DND-41 (cell line): ENCODE results near the gene CMTM3.

Experiments used
- ATAC-seq: fragments of 200-7000 bp; cut with Tn5 transposase; 3 replicates; pipeline ENCODE4 v1.9.1; 2021; ENCODE audit warnings: low read depth; ENCODE audit not compliant: insufficient read depth
- DNase-seq: peaks from one replicate; pipeline ENCODE4 v3.0.0-alpha.2; 2020
- H2AFZ ChIP-seq: 2 replicates; pipeline ENCODE4 v1.6.0; 2012; ENCODE audit warnings: low read depth, low read length
- H3K27ac ChIP-seq: 2 replicates; pipeline ENCODE4 v1.5.1; 2012; ENCODE audit warnings: low read length, inconsistent platforms
- H3K27me3 ChIP-seq: fragments of 200-600 bp; sonication (generic); 2 replicates; pipeline ENCODE4 v1.6.0; 2012; ENCODE audit warnings: low read length, mild to moderate bottlenecking, inconsistent platforms; ENCODE audit not compliant: insufficient read depth, poor library complexity
- H3K36me3 ChIP-seq: 2 replicates; pipeline ENCODE4 v1.5.1; 2012; ENCODE audit warnings: low read length, inconsistent platforms; ENCODE audit not compliant: insufficient read depth
- H3K4me1 ChIP-seq: 2 replicates; pipeline ENCODE4 v1.5.1; 2012; ENCODE audit warnings: mild to moderate bottlenecking, low read length; ENCODE audit not compliant: insufficient read depth
- H3K4me2 ChIP-seq: 2 replicates; pipeline ENCODE4 v1.6.0; 2012; ENCODE audit warnings: mild to moderate bottlenecking, moderate library complexity, low read length, inconsistent platforms; ENCODE audit not compliant: insufficient read depth
- H3K4me3 ChIP-seq, 2 experiments: fragments of 200-600 bp in 1 of 2; shearing (Covaris generic) in 1 of 2; 2 replicates each; pipeline ENCODE4 v1.5.1; 2012 to 2016; ENCODE audit warnings: inconsistent platforms in 2 of 2, low read length in 2 of 2, mild to moderate bottlenecking in 2 of 2, low read depth in 1 of 2, moderate library complexity in 1 of 2
- H3K79me2 ChIP-seq: 2 replicates; pipeline ENCODE4 v1.6.0; 2012; ENCODE audit warnings: low read length, inconsistent platforms; ENCODE audit not compliant: insufficient read depth
- H3K9ac ChIP-seq: 2 replicates; pipeline ENCODE4 v1.6.0; 2012; ENCODE audit warnings: low read depth, mild to moderate bottlenecking, inconsistent platforms, low read length, moderate library complexity
- H3K9me3 ChIP-seq: 2 replicates; pipeline ENCODE4 v1.5.1; 2012; ENCODE audit warnings: low read length, moderate library complexity, mild to moderate bottlenecking, inconsistent platforms; ENCODE audit not compliant: insufficient read depth, severe bottlenecking
- H4K20me1 ChIP-seq: 2 replicates; pipeline ENCODE4 v1.6.0; 2012; ENCODE audit warnings: low read length; ENCODE audit not compliant: insufficient read depth
- CTCF ChIP-seq: IDR thresholded peaks from 2 replicates; pipeline ENCODE4 v1.5.1; 2012; ENCODE audit warnings: borderline replicate concordance, low read length, moderate library complexity, mild to moderate bottlenecking; ENCODE audit not compliant: poor library complexity, severe bottlenecking; ENCODE audit errors: extremely low read depth
- EZH2 ChIP-seq: IDR thresholded peaks from 3 replicates; pipeline ENCODE4 v1.6.1; 2012; ENCODE audit warnings: borderline replicate concordance, low read depth, mild to moderate bottlenecking, moderate library complexity, low read length, inconsistent platforms; ENCODE audit not compliant: severe bottlenecking

CMTM3 gene, protein sequence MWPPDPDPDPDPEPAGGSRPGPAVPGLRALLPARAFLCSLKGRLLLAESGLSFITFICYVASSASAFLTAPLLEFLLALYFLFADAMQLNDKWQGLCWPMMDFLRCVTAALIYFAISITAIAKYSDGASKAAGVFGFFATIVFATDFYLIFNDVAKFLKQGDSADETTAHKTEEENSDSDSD

DNA sequence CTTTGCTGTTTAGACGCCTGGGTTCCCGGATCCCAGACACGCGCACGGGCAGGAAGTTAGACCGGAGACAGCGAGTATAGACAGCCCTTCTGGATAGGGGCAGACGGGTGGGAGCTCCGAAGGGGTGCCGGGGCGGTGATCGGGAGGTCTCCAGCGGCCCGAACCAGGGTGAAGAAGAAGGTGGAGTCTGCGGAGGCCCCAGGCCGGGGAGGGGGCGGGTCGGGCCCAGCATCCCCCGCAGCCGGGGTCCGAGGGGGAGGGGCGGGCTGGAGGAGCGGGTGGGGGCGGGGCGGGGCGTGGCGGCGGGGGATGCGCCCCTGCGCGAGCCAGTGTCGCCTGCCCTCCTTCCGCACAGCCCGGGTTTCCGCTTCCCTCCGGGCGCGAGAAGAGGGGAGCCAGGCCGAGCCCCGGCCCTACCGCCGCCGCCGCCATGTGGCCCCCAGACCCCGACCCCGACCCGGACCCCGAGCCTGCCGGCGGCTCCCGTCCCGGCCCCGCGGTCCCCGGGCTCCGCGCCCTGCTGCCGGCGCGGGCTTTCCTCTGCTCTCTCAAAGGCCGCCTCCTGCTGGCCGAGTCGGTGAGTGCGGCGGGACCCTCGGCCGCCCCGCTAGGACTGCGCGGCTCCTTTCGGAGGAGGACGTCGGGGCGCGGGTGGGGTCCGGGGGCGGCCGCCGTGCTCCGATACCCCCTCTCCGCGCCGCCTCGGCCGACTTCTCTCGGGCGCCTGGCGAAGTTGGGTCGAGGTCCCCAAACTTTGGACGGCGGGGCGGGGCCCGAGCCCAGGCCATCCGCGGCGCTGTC is at the start of gene CMTM3:
TSS of gene CMTM3 (plus strand) at position 329 of the 801 bp plus-strand sequence. CDS start at position 431, 102 bp downstream.
- ATAC-seq (peak; percentile 65), DNase-seq (peak; percentile 84)
- TF ChIP-seq CTCF (peak; percentile 72), EZH2 (no peak)
- no peaks in the 10 kb centered on the region for H3K27me3 ChIP-seq
- peak within 1 kb of the TSS; percentile 92 for H3K9ac ChIP-seq
- H2AFZ ChIP-seq, result peak within 1 kb of the TSS; percentile 73
- peaks cover 40% of the 10 kb centered on the region for H4K20me1 ChIP-seq
- H3K4me3 ChIP-seq, result peak within 1 kb of the TSS; percentile 72 to 83
- peaks cover 11% of the 10 kb centered on the region for H3K9me3 ChIP-seq
- H3K79me2 ChIP-seq, result peaks cover 47% of the 10 kb centered on the region
- peak within 1 kb of the TSS; percentile 79 for H3K27ac ChIP-seq
- H3K36me3 ChIP-seq, result peaks cover 34% of the 10 kb centered on the region
- peak within 1 kb of the TSS; percentile 95 for H3K4me2 ChIP-seq
- peaks cover 43% of the 10 kb centered on the region for H3K4me1 ChIP-seq

- H3K79me2 ChIP-seq, result peaks cover 97% of the 10 kb centered on the region
Observed at GRCh38 chr16:66560107-66560506, 44.4 kb upstream of the CMTM3 start.

GRCh38 chr16:66561381-66562080 is 43.0 kb upstream of the CMTM3 start:
- Histone ChIP-seq H3K4me2 (peak overlapping the region; percentile 28; the same call in 1 of the 2 replicates), H3K4me3 (no peak overlapping the region), H3K36me3 (peaks cover 98% of the 10 kb centered on the region), H3K9ac (0 out of 2 replicates have a peak overlapping the region, but pooled peaks have one; percentile 15), H3K27me3 (no peaks in the 10 kb centered on the region), H3K79me2 (peaks cover 89% of the 10 kb centered on the region), H2AFZ (no peak overlapping the region), H3K27ac (peak overlapping the region; percentile 59; the same call in 1 of the 2 replicates), H3K4me1 (peaks cover 63% of the 10 kb centered on the region), H4K20me1 (peaks cover 51% of the 10 kb centered on the region), H3K9me3 (no peaks in the 10 kb centered on the region)
- peak; percentile 56 for DNase-seq
- TF ChIP-seq CTCF, result no peak
- peak; percentile 80 for ATAC-seq

More at GRCh38 chr16:66560107-66560506, 44.4 kb upstream of the CMTM3 start:
- Histone ChIP-seq H2AFZ (no peak overlapping the region), H3K27me3 (no peaks in the 10 kb centered on the region), H4K20me1 (peaks cover 57% of the 10 kb centered on the region; the same call in 1 of the 2 replicates), H3K4me1 (peaks cover 77% of the 10 kb centered on the region), H3K27ac (peak overlapping the region; percentile 59), H3K36me3 (peaks cover 96% of the 10 kb centered on the region), H3K9me3 (no peaks in the 10 kb centered on the region), H3K4me2 (peak overlapping the region; percentile 28), H3K9ac (no peak overlapping the region), H3K4me3 (no peak overlapping the region)
- DNase-seq, result no peak
- TF ChIP-seq EZH2 (no peak), CTCF (no peak)
- ATAC-seq, result no peak
